Middle frontal gyrus (tissue), 1 donor: ENCODE results near the gene ZBTB25.

Source experiments
- DNase-seq: peaks from one replicate; pipeline ENCODE4 v3.0.0-alpha.2; 2015; ENCODE audit warnings: low spot score; ENCODE audit errors: extremely low spot score

ZBTB25 gene

DNA sequence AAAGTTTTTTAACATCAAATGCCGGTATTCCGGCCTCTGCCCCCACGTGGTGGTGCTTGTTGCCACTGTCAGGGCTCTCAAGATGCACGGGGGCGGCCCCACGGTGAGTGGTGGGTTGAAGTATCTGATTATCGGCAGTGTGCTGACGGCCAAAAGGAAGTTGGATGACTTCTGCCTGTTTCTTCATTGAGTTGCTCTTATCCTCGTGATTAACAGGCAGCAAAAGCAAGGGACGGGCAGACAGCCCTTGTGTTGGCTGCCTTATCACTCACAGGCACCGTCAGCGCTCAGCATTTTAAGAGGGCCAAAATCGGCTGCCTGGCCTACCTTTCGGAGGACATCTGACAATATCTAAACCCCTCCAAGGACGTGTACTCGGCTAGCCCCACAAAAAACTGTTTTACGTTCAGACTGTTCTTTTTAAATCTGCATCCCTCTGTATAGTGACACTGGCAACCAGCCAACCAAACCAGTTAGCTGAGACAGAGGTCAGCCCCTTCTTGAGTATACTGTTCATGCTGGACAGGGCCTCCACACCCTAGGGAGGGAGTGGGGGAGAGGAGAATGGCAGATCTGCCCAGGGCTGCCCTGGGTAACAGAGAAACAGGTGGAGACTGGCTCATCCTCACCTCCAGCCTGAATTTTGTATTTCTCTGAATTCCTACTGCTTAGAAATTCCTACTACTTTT, 61.2 kb downstream of the ZBTB25 start:
- no peak for DNase-seq

DNA sequence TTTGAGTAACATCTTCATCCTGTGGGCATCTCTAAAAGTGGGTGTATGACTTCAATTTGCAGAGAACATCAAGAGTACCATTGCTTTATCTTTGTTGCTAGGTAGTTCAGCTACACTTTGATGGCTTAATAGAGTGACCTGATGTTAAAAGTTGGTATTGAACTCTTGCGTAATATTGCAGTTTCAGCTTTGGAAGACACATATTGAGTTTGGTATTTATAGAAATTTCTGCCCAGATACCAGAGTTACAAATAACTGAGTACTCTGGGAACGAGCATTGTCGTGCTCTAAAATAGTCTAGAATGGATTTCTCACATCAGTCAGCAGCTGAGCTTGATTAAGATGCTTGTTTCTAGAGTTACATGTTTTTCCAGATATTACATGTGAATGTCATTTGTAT, 63.1 kb downstream of the ZBTB25 start:
- DNase-seq = no peak

- no peak for DNase-seq
Measured at GRCh38 chr14:64439141-64439540, 64.5 kb downstream of the ZBTB25 start.

GRCh38 chr14:64438181-64438841, 65.3 kb downstream of the ZBTB25 start:
- no peak for DNase-seq

- no peak for DNase-seq
Measured at GRCh38 chr14:64434528-64434927, 69.1 kb downstream of the ZBTB25 start.

DNA sequence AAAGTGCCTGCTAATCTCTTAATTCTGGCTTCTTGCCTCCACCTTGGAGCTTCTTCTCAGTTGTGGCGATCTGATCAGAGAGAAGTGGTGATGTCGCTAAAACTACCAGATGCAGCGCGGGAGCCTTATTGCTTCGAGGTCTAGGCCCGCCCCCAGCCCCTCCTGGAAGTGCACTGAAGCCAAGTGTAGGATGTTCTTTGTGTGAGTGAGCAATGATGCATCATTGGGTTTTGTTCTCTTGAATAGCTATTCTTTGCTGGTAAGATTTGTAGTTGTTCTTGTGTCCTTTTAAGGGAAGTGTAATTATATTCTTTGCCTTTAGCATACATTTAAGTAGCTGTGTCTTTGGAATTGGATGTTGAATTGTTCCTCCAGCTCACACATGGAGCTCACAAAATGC, 79.7 kb downstream of the ZBTB25 start:
- DNase-seq = no peak

- DNase-seq = no peak
Measured at GRCh38 chr14:64422756-64423155, 80.9 kb downstream of the ZBTB25 start.

DNA sequence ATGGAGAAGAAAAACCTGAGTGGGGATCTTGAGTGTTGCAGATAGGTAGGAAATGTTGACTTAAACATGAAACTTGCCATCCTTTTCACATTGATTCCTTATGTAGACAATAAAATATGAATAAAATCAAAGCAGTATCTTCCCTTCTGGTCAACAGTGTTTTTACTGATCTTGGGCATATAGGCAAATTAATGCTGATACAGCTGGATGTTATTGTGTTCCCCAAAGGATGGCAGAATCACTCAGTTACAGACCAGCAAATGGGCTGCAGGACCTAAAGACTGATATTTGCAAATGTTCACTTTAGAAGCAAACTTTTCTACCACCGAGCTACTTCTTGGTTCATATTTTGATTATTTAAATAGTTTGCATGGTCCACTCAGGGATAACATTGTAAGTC, 81.6 kb downstream of the ZBTB25 start:
- DNase-seq = no peak

- no peak for DNase-seq
Measured at GRCh38 chr14:64421166-64421565, 82.5 kb downstream of the ZBTB25 start.

DNA sequence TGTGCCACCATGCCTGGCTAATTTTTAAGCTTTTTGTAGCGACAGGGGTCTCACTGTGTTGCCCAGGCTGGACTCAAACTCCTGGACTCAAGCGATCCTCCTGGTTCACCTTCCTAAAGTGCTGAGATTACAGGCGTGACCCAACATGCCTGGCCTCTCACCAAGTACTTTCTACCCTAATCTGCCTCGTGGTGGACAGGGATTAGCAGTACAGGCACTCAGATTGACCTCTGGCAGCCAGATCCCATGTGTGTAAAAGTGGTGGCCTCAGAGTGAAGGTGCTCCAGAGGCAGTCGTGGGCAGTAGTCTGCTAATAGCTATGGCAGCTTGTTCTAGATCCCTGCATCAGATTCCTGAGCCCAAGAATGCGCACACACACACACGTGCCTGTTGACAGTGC, 84.6 kb downstream of the ZBTB25 start:
- no peak for DNase-seq

DNA sequence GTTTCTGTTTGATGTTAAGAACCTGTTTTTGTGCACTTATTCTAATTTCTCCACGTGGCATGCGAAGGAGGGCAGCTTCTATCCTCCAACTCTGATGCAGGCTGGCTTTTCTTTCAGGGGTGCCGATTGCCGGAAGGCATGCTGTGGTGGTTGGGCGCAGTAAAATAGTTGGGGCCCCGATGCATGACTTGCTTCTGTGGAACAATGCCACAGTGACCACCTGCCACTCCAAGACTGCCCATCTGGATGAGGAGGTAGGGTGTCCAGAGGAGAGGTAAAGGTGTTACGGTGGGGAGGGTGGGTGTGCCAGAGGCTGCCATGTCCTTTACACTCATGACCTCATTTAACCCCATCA, 85.9 kb downstream of the ZBTB25 start:
- no peak for DNase-seq

DNA sequence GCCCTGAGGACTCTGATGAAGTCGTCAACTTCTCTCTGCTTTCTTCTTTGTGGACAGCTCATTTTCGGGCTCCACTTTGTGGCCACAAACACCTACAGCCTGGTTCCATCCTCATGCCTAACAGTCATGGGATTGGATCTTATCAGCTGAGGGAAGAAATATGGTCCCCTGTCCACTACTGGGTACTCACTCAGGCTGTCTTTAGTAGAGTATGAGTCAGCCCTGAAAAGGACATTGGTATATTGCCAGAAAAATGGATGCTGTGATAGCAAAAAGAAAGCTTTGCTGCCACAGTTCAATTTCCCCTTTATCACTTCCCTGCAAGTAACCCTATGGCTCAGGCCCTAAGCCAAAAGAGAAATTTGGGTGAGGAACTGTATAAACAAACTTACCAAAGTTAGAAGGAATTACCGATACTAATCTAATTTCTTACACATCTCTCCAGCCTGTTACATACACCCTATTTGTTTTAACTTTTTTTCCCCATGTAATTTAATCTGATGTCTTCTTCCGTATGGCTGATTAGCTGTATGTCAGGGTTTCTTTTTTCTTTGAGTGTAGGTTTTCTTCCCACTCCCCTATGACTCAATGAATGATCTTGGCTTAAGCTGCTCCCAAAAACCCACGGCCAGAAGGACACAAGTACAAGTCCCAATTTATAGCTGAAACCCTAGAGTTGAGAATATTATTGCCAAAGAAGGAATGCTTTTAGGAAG, 86.4 kb downstream of the ZBTB25 start:
- no peak for DNase-seq

DNA sequence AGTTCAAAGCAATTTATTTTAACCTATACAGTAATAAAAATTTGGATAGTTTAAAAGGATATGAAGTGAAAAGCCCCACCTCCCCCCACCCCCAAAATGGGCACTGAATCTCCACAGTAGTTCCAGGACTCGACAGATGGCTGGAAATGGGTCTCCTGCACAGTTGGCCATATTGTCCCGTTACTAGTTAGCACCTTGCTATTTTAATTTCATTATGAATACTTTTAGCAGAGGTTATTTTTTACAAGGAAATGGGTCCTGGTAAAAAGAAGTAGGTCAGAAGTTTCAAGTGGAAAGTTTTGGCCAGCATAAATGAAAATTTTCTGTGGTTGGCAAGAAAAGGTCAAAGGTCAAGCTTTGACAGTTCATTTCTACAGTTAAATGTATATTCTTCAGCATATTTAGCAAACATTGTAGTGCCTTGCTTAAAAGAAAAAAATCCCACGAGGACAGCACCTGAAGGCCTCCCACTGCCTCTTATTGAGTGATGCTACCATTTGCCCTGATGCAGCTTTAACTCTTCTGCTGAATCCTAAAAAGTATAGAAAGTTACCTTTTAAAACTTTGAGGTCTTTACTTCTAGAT, 87.2 kb downstream of the ZBTB25 start:
- no peak for DNase-seq

DNA sequence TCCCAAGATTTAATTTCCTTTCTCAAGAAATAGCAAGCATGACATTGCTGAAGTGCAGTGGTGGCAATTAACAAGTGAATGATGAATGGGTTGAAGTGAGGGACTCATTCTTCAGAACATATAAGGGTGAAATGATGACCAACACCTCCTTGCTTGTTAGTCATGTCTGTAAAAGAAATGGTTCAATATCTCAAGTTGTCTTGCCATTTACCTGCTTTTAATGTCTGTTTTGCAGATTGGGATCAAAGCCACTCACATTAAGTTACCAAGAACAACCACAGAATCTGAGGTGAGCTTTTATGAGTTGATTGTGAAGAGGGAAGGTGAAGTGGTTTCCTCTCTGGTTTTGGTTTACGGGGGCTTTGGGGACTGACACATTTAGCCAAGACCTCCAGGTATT, 91.4 kb downstream of the ZBTB25 start:
- no peak for DNase-seq

- no peak for DNase-seq
Measured at GRCh38 chr14:64411001-64411400, 92.6 kb downstream of the ZBTB25 start.

- DNase-seq = no peak
Measured at GRCh38 chr14:64410084-64410774, 93.4 kb downstream of the ZBTB25 start.

GRCh38 chr14:64409126-64409920, 94.3 kb downstream of the ZBTB25 start:
- DNase-seq = no peak

GRCh38 chr14:64407329-64407728, 96.3 kb downstream of the ZBTB25 start:
- DNase-seq = no peak

GRCh38 chr14:64405295-64405694, 98.3 kb downstream of the ZBTB25 start:
- no peak for DNase-seq

DNA sequence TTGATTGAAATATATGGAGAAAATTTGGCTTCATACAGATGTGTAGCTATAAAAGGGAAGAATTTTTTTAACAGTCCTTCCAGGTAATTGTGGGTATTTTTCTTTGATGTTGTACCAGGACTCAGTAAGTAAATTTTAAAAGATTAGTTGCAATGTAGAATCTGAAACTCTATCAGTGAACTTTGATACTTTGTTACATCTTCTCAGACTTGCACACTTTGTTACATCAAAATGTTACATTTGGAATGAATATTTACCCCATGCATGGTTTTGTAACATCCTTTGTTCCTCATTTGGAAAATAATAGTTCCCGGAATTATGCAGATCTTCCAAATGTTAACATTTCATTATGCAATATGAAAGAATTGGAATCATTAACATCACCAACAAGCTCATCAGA, 101.7 kb downstream of the ZBTB25 start:
- no peak for DNase-seq
